Measurements from ENCODE around the gene BICDL1. TPM values are rescaled to one million over a fixed set of nuclear protein-coding genes. Genes with fewer than 3 reads are reported as not detected.

Gene BICDL1
- total RNA-seq, 1 experiment from 2014 or later, result 14.4 TPM

GRCh38 chr12:120141336-120141735 is 152.3 kb downstream of the BICDL1 start:
- intact Hi-C loops (cut with micrococcal nuclease; ENCODE audit: unreplicated experiment), result no loop called here
- Histone ChIP-seq H3K9me3 (ENCODE audit: insufficient read depth, low read depth) (no peaks in the 10 kb centered on the region), H3K4me3 (no peak overlapping the region), H2AFZ (no peak overlapping the region), H4K20me1 (ENCODE audit: insufficient read depth) (no peaks in the 10 kb centered on the region), H3K4me1 (replicated peaks; ENCODE audit: insufficient read depth) (no peaks in the 10 kb centered on the region), H3K4me2 (no peak overlapping the region), H3K79me2 (ENCODE audit: low read depth) (no peaks in the 10 kb centered on the region), H3K36me3 (ENCODE audit: low read depth) (no peaks in the 10 kb centered on the region; the same call in 1 of the 2 replicates), H3K9me2 (ENCODE audit: insufficient read depth) (no peaks in the 10 kb centered on the region), H3K27ac (no peak overlapping the region), H3F3A (ENCODE audit: insufficient read depth, low read depth) (peaks cover 4% of the 10 kb centered on the region; the same call in 1 of the 2 replicates), H3K27me3 (ENCODE audit: insufficient read depth, low read depth) (no peaks in the 10 kb centered on the region)
- no TSS peak for BruUV-seq (replicated peaks)
- TF ChIP-seq EZH2 (IDR thresholded peaks at IDR 0.05; ENCODE audit: low read depth) (no peak), CTCF (conservative IDR thresholded peaks at IDR 0.05) (no peak)
- POLR2A ChIA-PET (ENCODE audit: unreplicated experiment), result no interaction called here
- DNase-seq, result no peak
- CTCF ChIA-PET, result no interaction called here

- TF ChIP-seq CTCF (conservative IDR thresholded peaks at IDR 0.05) (no peak), EZH2 (IDR thresholded peaks at IDR 0.05; ENCODE audit: low read depth) (no peak)
- ChIA-PET POLR2A (ENCODE audit: unreplicated experiment) (no interaction called here), CTCF (no interaction called here)
- no peaks in the 10 kb centered on the region for H3K9me3 ChIP-seq (ENCODE audit: insufficient read depth, low read depth)
- H3F3A ChIP-seq (ENCODE audit: insufficient read depth, low read depth), result no peaks in the 10 kb centered on the region
- no peaks in the 10 kb centered on the region for H3K9me2 ChIP-seq (ENCODE audit: insufficient read depth)
- intact Hi-C loops (cut with micrococcal nuclease; ENCODE audit: unreplicated experiment), result no loop called here
- H3K79me2 ChIP-seq (ENCODE audit: low read depth), result no peaks in the 10 kb centered on the region
- BruUV-seq (replicated peaks), result no TSS peak
- H4K20me1 ChIP-seq (ENCODE audit: insufficient read depth), result no peaks in the 10 kb centered on the region
- no peak for DNase-seq
- H3K4me1 ChIP-seq (replicated peaks; ENCODE audit: insufficient read depth), result no peaks in the 10 kb centered on the region
- H3K36me3 ChIP-seq (ENCODE audit: low read depth), result no peaks in the 10 kb centered on the region; the same call in 1 of the 2 replicates
- H3K27ac ChIP-seq, result no peak overlapping the region
- H2AFZ ChIP-seq, result no peak overlapping the region
- no peaks in the 10 kb centered on the region for H3K27me3 ChIP-seq (ENCODE audit: insufficient read depth, low read depth)
- no peak overlapping the region for H3K4me3 ChIP-seq
- no peak overlapping the region for H3K4me2 ChIP-seq
These were observed 153.3 kb downstream of the BICDL1 start for GRCh38 chr12:120142231-120142877.

Other genes starting within 250 kb of the BICDL1 start
- 73.9 and 81.8 TPM in 2 replicates for gene CIT, start 111.9 kb upstream of the BICDL1 start, total RNA-seq (2021)
- gene RAB35, start 127.5 kb downstream of the BICDL1 start, total RNA-seq (2021), result 48.6 and 52.0 TPM in 2 replicates
- gene GCN1, start 205.5 kb downstream of the BICDL1 start, total RNA-seq (2021), result 116 and 119 TPM in 2 replicates
- gene RPLP0, start 211.9 kb downstream of the BICDL1 start, total RNA-seq (2021), result 2,334 and 2,540 TPM in 2 replicates

All from PC-9 (cell line).